Measurements from ENCODE around the gene CCER1. TPM values are rescaled to one million over a fixed set of nuclear protein-coding genes. Genes with fewer than 3 reads are reported as not detected.

The CCER1 gene
- total RNA-seq, 4 donors from 2014 or later, result not detected

- no peaks in the 10 kb centered on the region for H3K4me1 ChIP-seq
- intact Hi-C loops (cut with DNase I; ENCODE audit: low total_unique reads), result no loop called here
- no peaks in the 10 kb centered on the region for H3K27me3 ChIP-seq
- H3K36me3 ChIP-seq, result no peaks in the 10 kb centered on the region
- no peak for DNase-seq
- peak overlapping the region in 1 of 2 donors; percentile 52 for H3K27ac ChIP-seq
- H3K4me3 ChIP-seq, result peak overlapping the region in 1 of 2 donors; percentile 8
- TF ChIP-seq POLR2A (IDR thresholded peaks at IDR 0.05), result no peak
- TF ChIP-seq CTCF (IDR thresholded peaks at IDR 0.05), result no peak
- no peaks in the 10 kb centered on the region for H3K9me3 ChIP-seq
Measured at GRCh38 chr12:90995010-90995409, 40.0 kb upstream of the CCER1 start.

GRCh38 chr12:90991952-90992465 lies 37.0 kb upstream of the CCER1 start:
- no peak for TF ChIP-seq CTCF (IDR thresholded peaks at IDR 0.05)
- TF ChIP-seq POLR2A (IDR thresholded peaks at IDR 0.05), result no peak

GRCh38 chr12:90990611-90991010 lies 35.6 kb upstream of the CCER1 start:
- Histone ChIP-seq H3K4me1 (no peaks in the 10 kb centered on the region), H3K4me3 (no peak overlapping the region), H3K27me3 (no peaks in the 10 kb centered on the region), H3K9me3 (no peaks in the 10 kb centered on the region), H3K27ac (no peak overlapping the region), H3K36me3 (no peaks in the 10 kb centered on the region)
- intact Hi-C loops (cut with DNase I; ENCODE audit: low total_unique reads), result no loop called here
- DNase-seq, result no peak
- TF ChIP-seq POLR2A (IDR thresholded peaks at IDR 0.05) (no peak), CTCF (IDR thresholded peaks at IDR 0.05) (no peak)

More at GRCh38 chr12:90991952-90992465, 37.0 kb upstream of the CCER1 start:
- Histone ChIP-seq H3K4me3 (no peak overlapping the region), H3K27me3 (no peaks in the 10 kb centered on the region), H3K36me3 (no peaks in the 10 kb centered on the region), H3K4me1 (no peaks in the 10 kb centered on the region), H3K9me3 (no peaks in the 10 kb centered on the region), H3K27ac (no peak overlapping the region)
- intact Hi-C loops (cut with DNase I; ENCODE audit: low total_unique reads), result no loop called here
- DNase-seq, result no peak

GRCh38 chr12:90989686-90990111 lies 34.7 kb upstream of the CCER1 start:
- Histone ChIP-seq H3K4me3 (no peak overlapping the region), H3K36me3 (no peaks in the 10 kb centered on the region), H3K27me3 (no peaks in the 10 kb centered on the region), H3K27ac (peak overlapping the region in 1 of 2 donors; percentile 51), H3K9me3 (no peaks in the 10 kb centered on the region), H3K4me1 (no peaks in the 10 kb centered on the region)
- intact Hi-C loops (cut with DNase I; ENCODE audit: low total_unique reads), result no loop called here
- no peak for TF ChIP-seq CTCF (IDR thresholded peaks at IDR 0.05)
- TF ChIP-seq POLR2A (IDR thresholded peaks at IDR 0.05), result no peak
- no peak for DNase-seq

- H3K27ac ChIP-seq, result no peak overlapping the region
- no peaks in the 10 kb centered on the region for H3K27me3 ChIP-seq
- no peaks in the 10 kb centered on the region for H3K4me1 ChIP-seq
- no peaks in the 10 kb centered on the region for H3K9me3 ChIP-seq
- DNase-seq, result no peak
- intact Hi-C loops (cut with DNase I; ENCODE audit: low total_unique reads), result no loop called here
- no peak overlapping the region for H3K4me3 ChIP-seq
- TF ChIP-seq POLR2A (IDR thresholded peaks at IDR 0.05), result no peak
- no peak for TF ChIP-seq CTCF (IDR thresholded peaks at IDR 0.05)
- H3K36me3 ChIP-seq, result no peaks in the 10 kb centered on the region
Measured at GRCh38 chr12:90987520-90987919, 32.5 kb upstream of the CCER1 start.
